BJ (cell line): ENCODE measurements around the gene MEIS1. TPM values are rescaled to one million over a fixed set of nuclear protein-coding genes. Genes with fewer than 3 reads are reported as not detected.

Source experiments
- CTCF ChIA-PET: fragments of 350-600 bp; formaldehyde crosslinking; extraction: SDS; loops from one replicate; lab custom pipeline; 2021; ENCODE audit warnings: antibody characterized with exemption, inconsistent platforms; lab: Yijun Ruan, JAX
- POLR2A ChIA-PET: fragments of 300-600 bp; sonication (Branson Sonifier 250); formaldehyde crosslinking; extraction: SDS; loops from one replicate; lab custom pipeline; 2021; ENCODE audit warnings: antibody characterized with exemption; lab: Charles Lee
- DNase-seq: peaks from one replicate; pipeline ENCODE4 v3.0.0-alpha.2; 2011; ENCODE audit warnings: low read depth
- H3K27me3 ChIP-seq: 2 replicates; pipeline ENCODE4 v1.6.0; 2011; ENCODE audit warnings: low read length; ENCODE audit not compliant: control insufficient read depth, insufficient read depth
- H3K36me3 ChIP-seq: 2 replicates; pipeline ENCODE4 v1.5.1; 2011; ENCODE audit warnings: low read length; ENCODE audit not compliant: control insufficient read depth, insufficient read depth
- H3K4me3 ChIP-seq: 2 replicates; pipeline ENCODE4 v1.5.1; 2011; ENCODE audit warnings: low read depth, mild to moderate bottlenecking, control low read depth, low read length
- polyA plus RNA-seq: library from polyadenylated mRNA; depleted of rRNA; stranded (reverse); fragments of >200 nt; gene quantifications from 2 replicates; pipeline ENCODE4 v1.2.3, GENCODE V29; 2011
- TF ChIP-seq, protein P1 (sequence below): IDR thresholded peaks from 2 replicates; pipeline ENCODE4 v1.5.1; 2011; ENCODE audit warnings: low read depth, mild to moderate bottlenecking, control low read depth, inconsistent platforms, low read length, moderate library complexity; ENCODE audit not compliant: insufficient read depth

The MEIS1 gene
- polyA plus RNA-seq, 1 experiment: 65.7 TPM

DNA sequence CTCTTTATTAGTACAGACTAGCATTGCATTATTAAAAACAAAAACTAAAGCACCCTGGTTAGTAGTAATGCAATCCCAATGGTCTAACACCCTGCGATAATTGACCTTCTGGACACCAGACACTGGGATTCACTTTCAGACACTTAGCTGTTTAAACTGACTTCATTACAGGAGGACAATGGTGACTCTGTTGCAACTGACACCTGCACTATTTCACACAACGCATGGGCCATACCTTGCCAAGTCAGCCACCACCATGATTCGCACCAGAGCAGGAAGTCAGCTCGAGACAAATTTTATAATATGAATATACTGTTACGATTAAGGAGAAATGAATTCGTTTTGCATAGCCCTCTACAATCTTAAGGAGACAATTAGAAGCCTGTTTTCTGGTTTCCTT lies 150.7 kb downstream of the MEIS1 start:
- DNase-seq: no peak
- Histone ChIP-seq H3K36me3 (no peaks in the 10 kb centered on the region), H3K27me3 (no peaks in the 10 kb centered on the region), H3K4me3 (no peak overlapping the region)
- TF ChIP-seq, protein P1, sequence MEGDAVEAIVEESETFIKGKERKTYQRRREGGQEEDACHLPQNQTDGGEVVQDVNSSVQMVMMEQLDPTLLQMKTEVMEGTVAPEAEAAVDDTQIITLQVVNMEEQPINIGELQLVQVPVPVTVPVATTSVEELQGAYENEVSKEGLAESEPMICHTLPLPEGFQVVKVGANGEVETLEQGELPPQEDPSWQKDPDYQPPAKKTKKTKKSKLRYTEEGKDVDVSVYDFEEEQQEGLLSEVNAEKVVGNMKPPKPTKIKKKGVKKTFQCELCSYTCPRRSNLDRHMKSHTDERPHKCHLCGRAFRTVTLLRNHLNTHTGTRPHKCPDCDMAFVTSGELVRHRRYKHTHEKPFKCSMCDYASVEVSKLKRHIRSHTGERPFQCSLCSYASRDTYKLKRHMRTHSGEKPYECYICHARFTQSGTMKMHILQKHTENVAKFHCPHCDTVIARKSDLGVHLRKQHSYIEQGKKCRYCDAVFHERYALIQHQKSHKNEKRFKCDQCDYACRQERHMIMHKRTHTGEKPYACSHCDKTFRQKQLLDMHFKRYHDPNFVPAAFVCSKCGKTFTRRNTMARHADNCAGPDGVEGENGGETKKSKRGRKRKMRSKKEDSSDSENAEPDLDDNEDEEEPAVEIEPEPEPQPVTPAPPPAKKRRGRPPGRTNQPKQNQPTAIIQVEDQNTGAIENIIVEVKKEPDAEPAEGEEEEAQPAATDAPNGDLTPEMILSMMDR: no peak
- POLR2A ChIA-PET: no interaction called here
- CTCF ChIA-PET: no interaction called here

GRCh38 chr2:66587216-66587615 lies 152.3 kb downstream of the MEIS1 start:
- TF ChIP-seq, protein P1: no peak; the same call in 1 of the 2 replicates
- ChIA-PET POLR2A (no interaction called here), CTCF (interaction anchor here (0.6 to 1.4 kb wide), 3 partner anchors 139 to 613 kb away, joined by 3 to 4 read pairs (median 4); no protein-coding TSS in a partner anchor)
- H3K27me3 ChIP-seq: no peaks in the 10 kb centered on the region
- H3K4me3 ChIP-seq: no peak overlapping the region
- no peak for DNase-seq
- no peaks in the 10 kb centered on the region for H3K36me3 ChIP-seq

- TF ChIP-seq, protein P1: no peak
- H3K4me3 ChIP-seq: no peak overlapping the region
- no peaks in the 10 kb centered on the region for H3K36me3 ChIP-seq
- no peak for DNase-seq
- H3K27me3 ChIP-seq: no peaks in the 10 kb centered on the region
- CTCF ChIA-PET: no interaction called here
- POLR2A ChIA-PET: no interaction called here
Observed at GRCh38 chr2:66594001-66594400, 159.1 kb downstream of the MEIS1 start.

DNA sequence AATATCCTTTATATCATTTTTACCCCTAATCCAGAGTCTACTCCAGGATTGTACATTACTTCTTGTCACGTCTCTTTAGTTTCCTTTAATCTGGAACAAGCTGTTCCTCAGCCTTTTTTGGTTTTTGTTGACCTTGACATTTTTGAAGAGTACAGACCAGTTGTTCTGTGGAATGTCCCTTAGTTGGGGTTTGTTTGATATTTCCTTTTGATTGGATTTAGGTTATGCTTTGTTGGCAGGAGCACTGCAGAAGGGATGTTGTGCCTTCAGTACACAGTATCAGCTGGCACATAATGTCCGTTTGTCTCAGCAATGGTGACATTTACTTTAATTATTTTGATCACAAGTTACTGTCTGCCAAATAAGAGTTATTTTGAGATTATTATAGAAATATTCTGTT lies 160.6 kb downstream of the MEIS1 start:
- TF ChIP-seq, protein P1: no peak
- ChIA-PET POLR2A (no interaction called here), CTCF (no interaction called here)
- H3K27me3 ChIP-seq: no peaks in the 10 kb centered on the region
- H3K4me3 ChIP-seq: no peak overlapping the region
- DNase-seq: no peak
- H3K36me3 ChIP-seq: no peaks in the 10 kb centered on the region

GRCh38 chr2:66596256-66596655 lies 161.3 kb downstream of the MEIS1 start:
- POLR2A ChIA-PET: interaction anchor here (0.7 kb wide), 1 partner anchor 639 kb away, joined by 4 read pairs; no protein-coding TSS in a partner anchor
- no peak for DNase-seq
- H3K4me3 ChIP-seq: no peak overlapping the region
- TF ChIP-seq, protein P1: no peak
- H3K27me3 ChIP-seq: no peaks in the 10 kb centered on the region
- CTCF ChIA-PET: interaction anchor here (1.1 kb wide), 1 partner anchor 160 kb away, joined by 3 read pairs; no protein-coding TSS in a partner anchor
- H3K36me3 ChIP-seq: no peaks in the 10 kb centered on the region
